ENCODE data around the gene PLXNA2.

PLXNA2 gene

DNA sequence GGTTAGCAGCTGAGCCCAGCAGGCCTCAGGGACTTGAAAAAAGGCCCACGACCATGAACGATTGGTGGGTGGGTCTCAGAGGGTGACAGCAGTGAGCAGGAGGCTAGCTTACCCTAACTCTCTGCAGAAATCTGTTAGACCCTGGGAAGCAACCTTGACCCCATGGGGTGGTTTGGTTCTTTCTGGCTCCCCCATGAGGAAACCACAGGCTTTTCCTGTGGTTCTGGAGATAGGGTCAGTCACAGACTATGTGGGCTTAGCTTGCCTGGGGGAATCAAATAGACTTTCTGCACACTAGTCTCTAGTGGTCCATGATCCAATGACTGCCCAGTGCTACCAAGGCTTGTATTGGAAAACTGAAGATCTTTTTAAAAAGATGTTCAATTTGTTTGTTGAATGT is 118.1 kb downstream of the PLXNA2 start:
- no peaks in the 10 kb centered on the region for H3K9me3 ChIP-seq (ENCODE audit: control insufficient read depth, insufficient read depth, low read depth, low read length)
- peaks cover 12% of the 10 kb centered on the region for H3K4me1 ChIP-seq (ENCODE audit: control insufficient read depth, insufficient read depth, low read length)
- no peak overlapping the region for H3K9ac ChIP-seq (ENCODE audit: low read length)
- no peaks in the 10 kb centered on the region for H3K36me3 ChIP-seq (ENCODE audit: control insufficient read depth, insufficient read depth, low read length)
- peaks cover 10% of the 10 kb centered on the region for H3K27me3 ChIP-seq (ENCODE audit: control insufficient read depth, insufficient read depth, low read length)
- no peak overlapping the region for H3K4me3 ChIP-seq (ENCODE audit: low read depth, low read length)
- H3K27ac ChIP-seq (ENCODE audit: low read depth, low read length), result no peak overlapping the region

DNA sequence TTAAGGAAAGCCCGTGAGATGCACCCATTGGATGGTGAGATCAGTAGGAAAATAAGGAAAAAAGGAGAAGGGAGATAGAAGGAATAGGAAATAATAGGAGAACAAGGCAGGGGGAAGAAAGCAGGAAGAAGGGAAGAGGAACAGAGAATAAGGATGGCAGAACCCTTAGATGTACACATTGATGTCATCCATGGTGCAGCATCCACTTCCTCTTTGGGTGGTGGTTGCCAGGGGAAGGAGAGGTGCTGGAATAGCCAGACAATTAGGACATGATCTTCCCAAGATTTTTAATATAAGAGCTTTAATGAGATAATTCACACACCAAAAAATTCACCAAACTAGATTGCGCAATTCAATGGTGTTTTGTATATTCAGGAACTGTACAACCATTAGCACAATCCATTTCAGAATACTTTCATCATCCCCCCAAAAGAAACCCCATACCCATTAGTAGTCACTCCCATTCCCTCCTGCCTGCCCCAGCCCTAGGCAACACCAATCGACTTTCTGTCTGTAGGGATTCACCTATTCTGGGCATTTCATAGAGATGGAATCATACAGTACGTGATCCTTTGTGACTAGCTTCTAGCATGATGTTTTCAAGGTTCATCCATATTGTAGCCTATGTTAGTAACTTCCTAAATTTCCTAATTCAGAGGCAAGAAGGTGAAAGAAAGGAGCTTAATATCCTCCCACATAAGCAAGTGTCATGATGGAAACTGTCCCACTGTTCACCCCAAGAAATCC is 121.4 kb downstream of the PLXNA2 start:
- Histone ChIP-seq H3K27ac (ENCODE audit: low read depth, low read length) (no peak overlapping the region), H3K9ac (ENCODE audit: low read length) (no peak overlapping the region), H3K36me3 (ENCODE audit: control insufficient read depth, insufficient read depth, low read length) (no peaks in the 10 kb centered on the region), H3K4me3 (ENCODE audit: low read depth, low read length) (no peak overlapping the region), H3K27me3 (ENCODE audit: control insufficient read depth, insufficient read depth, low read length) (no peaks in the 10 kb centered on the region), H3K9me3 (ENCODE audit: control insufficient read depth, insufficient read depth, low read depth, low read length) (no peaks in the 10 kb centered on the region), H3K4me1 (ENCODE audit: control insufficient read depth, insufficient read depth, low read length) (peaks cover 28% of the 10 kb centered on the region)

DNA sequence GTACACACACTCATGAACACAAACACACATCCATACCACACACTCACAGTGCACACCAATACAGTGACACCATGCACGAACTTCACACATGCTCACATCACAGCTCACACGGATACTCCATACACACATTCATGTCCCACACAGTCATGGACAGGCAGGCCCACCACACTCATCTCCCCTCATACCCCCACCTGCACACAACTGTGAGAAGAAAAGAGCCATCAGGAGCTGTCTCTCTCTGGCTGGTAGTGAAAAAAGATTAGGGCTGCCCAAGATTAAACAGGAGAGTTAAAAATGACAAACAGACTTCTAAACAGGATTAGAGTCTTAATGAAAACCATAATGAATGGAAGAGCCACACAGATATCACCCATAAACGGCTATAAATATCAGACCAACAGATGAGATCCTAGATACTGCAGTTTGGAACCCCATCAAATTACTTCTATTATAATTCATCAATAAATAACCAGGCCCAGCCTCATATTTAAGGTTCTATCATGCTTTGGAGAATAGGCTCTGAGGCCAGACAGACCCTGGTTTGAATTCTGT is 122.3 kb downstream of the PLXNA2 start:
- no peaks in the 10 kb centered on the region for H3K36me3 ChIP-seq (ENCODE audit: control insufficient read depth, insufficient read depth, low read length)
- peaks cover 25% of the 10 kb centered on the region for H3K4me1 ChIP-seq (ENCODE audit: control insufficient read depth, insufficient read depth, low read length)
- no peak overlapping the region for H3K9ac ChIP-seq (ENCODE audit: low read length)
- H3K27ac ChIP-seq (ENCODE audit: low read depth, low read length), result no peak overlapping the region
- H3K27me3 ChIP-seq (ENCODE audit: control insufficient read depth, insufficient read depth, low read length), result no peaks in the 10 kb centered on the region
- H3K4me3 ChIP-seq (ENCODE audit: low read depth, low read length), result no peak overlapping the region
- H3K9me3 ChIP-seq (ENCODE audit: control insufficient read depth, insufficient read depth, low read depth, low read length), result no peaks in the 10 kb centered on the region

DNA sequence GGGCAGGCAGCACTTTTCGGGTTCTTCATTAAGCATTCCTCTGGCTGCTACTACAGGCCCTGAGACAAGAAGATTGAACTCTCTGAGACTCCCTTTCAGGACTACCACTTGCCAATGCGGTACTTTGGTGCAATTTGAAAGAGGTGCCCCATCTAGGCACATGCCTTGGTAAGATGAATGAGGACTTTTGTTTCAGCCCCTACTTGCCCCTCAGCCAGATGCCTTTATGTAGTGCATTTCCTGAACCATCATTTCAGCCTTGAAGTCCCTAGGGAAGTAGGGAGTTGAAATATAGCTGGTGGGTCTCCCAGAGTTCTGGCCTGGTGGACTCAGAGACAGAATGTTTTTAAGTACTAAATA is 123.8 kb downstream of the PLXNA2 start:
- H3K36me3 ChIP-seq (ENCODE audit: control insufficient read depth, insufficient read depth, low read length), result no peaks in the 10 kb centered on the region

DNA sequence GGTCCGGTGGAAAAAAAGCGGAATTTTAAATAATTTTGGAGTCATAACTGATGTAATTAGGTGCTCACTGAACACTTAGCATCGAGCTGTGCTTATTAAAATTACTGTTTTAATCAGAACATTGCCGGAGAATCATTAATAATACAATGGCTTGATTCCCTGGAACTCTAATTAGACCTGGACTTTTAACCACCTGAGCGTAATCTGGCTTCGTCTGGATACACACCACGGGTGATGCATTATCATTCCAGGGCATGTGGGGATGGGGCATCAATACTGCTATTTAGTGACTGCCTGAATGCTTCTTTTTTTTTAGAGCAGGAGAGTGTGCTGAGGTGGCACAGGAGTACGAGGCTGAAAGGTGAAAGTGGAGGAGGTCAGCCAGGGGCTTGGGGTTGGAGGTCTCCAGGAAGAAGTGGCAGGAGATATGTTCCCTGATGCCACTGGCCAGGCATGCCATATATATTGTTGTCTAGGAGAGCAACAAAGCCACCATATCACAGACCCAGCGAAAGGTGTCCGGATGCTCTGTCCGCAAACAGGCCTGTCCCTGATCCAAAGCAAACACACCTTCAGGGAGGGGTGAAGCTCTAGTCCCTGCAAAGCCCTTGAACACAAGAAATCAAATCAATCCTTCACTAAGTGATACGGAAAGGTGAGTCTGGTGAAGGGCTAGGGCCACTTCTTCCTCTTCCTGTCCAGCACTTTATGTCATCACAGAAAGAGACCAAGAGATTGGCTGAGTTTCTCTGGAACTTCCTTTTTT is 125.2 kb downstream of the PLXNA2 start:
- Histone ChIP-seq H3K27ac (ENCODE audit: low read depth, low read length) (no peak overlapping the region), H3K4me1 (ENCODE audit: control insufficient read depth, insufficient read depth, low read length) (peaks cover 25% of the 10 kb centered on the region), H3K36me3 (ENCODE audit: control insufficient read depth, insufficient read depth, low read length) (no peaks in the 10 kb centered on the region), H3K9me3 (ENCODE audit: control insufficient read depth, insufficient read depth, low read depth, low read length) (no peaks in the 10 kb centered on the region), H3K4me3 (ENCODE audit: low read depth, low read length) (no peak overlapping the region), H3K27me3 (ENCODE audit: control insufficient read depth, insufficient read depth, low read length) (no peaks in the 10 kb centered on the region), H3K9ac (ENCODE audit: low read length) (no peak overlapping the region)

More for the DNA sequence above, 123.8 kb downstream of the PLXNA2 start:
- Histone ChIP-seq H3K9me3 (ENCODE audit: control insufficient read depth, insufficient read depth, low read depth, low read length) (no peaks in the 10 kb centered on the region), H3K27me3 (ENCODE audit: control insufficient read depth, insufficient read depth, low read length) (no peaks in the 10 kb centered on the region), H3K9ac (ENCODE audit: low read length) (no peak overlapping the region), H3K27ac (ENCODE audit: low read depth, low read length) (no peak overlapping the region), H3K4me3 (ENCODE audit: low read depth, low read length) (no peak overlapping the region), H3K4me1 (ENCODE audit: control insufficient read depth, insufficient read depth, low read length) (peaks cover 25% of the 10 kb centered on the region)

DNA sequence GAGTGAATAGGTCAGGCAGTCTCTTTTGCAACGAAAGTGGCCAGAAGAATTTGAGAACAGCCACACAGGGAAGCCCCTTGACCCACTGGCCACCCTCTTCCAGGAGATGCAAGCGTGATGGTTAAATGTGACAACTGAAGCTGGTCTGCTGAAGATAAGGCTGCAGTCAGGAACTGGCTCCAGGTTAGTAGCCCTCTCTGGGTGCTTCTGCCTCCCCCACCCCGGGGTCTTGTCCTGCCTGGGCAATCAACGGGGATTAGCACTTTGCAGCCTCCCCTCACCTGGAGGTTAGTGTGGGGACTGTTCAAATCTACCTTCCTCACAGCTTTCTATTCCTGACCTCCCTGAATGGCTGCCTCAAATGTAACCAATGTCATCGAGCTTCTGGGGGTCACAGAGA is 125.9 kb downstream of the PLXNA2 start:
- no peaks in the 10 kb centered on the region for H3K27me3 ChIP-seq (ENCODE audit: control insufficient read depth, insufficient read depth, low read length)
- H3K9me3 ChIP-seq (ENCODE audit: control insufficient read depth, insufficient read depth, low read depth, low read length), result no peaks in the 10 kb centered on the region
- H3K9ac ChIP-seq (ENCODE audit: low read length), result no peak overlapping the region
- no peak overlapping the region for H3K4me3 ChIP-seq (ENCODE audit: low read depth, low read length)
- no peaks in the 10 kb centered on the region for H3K36me3 ChIP-seq (ENCODE audit: control insufficient read depth, insufficient read depth, low read length)
- H3K27ac ChIP-seq (ENCODE audit: low read depth, low read length), result no peak overlapping the region
- peaks cover 25% of the 10 kb centered on the region for H3K4me1 ChIP-seq (ENCODE audit: control insufficient read depth, insufficient read depth, low read length)

DNA sequence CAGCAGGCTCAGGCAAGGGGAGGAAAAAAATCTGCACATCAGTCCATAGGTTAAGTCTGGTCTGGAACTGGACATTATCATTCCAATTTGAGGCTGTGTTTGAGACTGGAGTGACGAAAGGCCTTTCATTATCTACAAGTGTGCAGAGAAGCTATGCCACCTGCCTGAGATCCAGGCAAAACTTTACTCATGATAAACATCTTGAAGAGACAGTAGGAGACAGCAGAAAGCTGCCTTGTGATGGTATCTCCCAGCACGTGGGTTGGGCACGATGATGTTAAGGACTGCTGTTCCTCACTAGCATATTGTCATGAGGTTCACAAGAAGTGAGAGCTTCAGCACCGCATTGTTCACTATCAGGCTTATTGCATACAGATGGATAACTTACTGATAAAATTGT is 126.4 kb downstream of the PLXNA2 start:
- peaks cover 25% of the 10 kb centered on the region for H3K4me1 ChIP-seq (ENCODE audit: control insufficient read depth, insufficient read depth, low read length)
- H3K36me3 ChIP-seq (ENCODE audit: control insufficient read depth, insufficient read depth, low read length), result no peaks in the 10 kb centered on the region
- H3K9me3 ChIP-seq (ENCODE audit: control insufficient read depth, insufficient read depth, low read depth, low read length), result no peaks in the 10 kb centered on the region
- no peak overlapping the region for H3K4me3 ChIP-seq (ENCODE audit: low read depth, low read length)
- no peaks in the 10 kb centered on the region for H3K27me3 ChIP-seq (ENCODE audit: control insufficient read depth, insufficient read depth, low read length)
- no peak overlapping the region for H3K27ac ChIP-seq (ENCODE audit: low read depth, low read length)
- no peak overlapping the region for H3K9ac ChIP-seq (ENCODE audit: low read length)

DNA sequence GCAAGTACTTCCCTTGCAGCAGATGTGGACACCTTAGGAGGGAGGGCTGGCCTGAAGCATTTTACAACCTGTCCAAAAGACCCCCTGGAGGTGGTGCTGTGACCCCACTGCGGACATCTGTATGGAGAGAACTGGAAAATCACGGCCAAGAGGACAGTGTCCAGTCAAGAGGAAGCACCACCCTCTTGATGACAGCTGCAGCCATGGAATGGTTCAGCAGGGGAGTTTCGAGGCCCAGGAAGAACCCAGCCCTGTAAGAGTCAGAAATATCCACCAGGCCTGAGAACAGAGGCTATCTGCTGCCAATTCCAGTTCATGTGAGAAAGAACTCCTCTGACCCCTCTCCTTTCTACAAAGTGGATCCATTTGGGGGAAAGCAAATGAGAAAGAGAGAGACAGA is 126.8 kb downstream of the PLXNA2 start:
- H3K4me1 ChIP-seq (ENCODE audit: control insufficient read depth, insufficient read depth, low read length), result peaks cover 25% of the 10 kb centered on the region
- no peaks in the 10 kb centered on the region for H3K27me3 ChIP-seq (ENCODE audit: control insufficient read depth, insufficient read depth, low read length)
- no peaks in the 10 kb centered on the region for H3K36me3 ChIP-seq (ENCODE audit: control insufficient read depth, insufficient read depth, low read length)
- no peak overlapping the region for H3K4me3 ChIP-seq (ENCODE audit: low read depth, low read length)
- no peak overlapping the region for H3K27ac ChIP-seq (ENCODE audit: low read depth, low read length)
- H3K9me3 ChIP-seq (ENCODE audit: control insufficient read depth, insufficient read depth, low read depth, low read length), result no peaks in the 10 kb centered on the region
- H3K9ac ChIP-seq (ENCODE audit: low read length), result no peak overlapping the region

DNA sequence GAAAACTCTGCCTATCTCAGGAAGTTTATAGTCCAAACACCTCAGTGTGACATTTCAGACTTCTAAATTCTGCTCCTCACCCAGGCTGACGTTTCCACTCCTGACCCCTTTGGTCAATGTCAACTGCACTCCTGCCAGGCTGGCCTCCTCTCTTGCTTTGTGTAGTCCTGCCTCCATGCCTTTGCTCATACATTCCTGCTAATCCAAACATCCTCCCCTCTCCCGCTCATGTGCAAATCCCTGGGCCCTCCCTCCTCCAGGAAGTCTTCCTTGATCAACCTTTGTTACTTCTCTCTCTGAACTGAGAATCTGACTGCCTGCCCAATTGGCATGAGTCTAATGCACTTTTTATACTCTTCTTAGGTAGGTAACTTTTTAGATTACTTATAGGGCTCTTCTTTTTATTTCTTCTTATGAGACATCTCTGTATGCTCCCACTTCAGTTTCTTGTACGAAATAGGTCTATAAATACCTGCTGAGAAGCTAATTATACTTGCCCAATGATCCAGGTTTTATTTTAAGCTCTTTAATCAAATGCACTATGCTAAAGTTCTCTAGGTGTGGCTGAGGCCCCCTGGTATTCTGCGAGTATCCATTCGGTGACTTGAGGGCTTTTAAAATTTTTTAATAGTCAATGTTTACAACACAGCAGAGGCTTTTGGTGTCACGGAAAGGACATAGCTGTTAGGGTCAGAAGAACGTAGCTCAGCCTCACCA is 128.1 kb downstream of the PLXNA2 start:
- no peak overlapping the region for H3K4me3 ChIP-seq (ENCODE audit: low read depth, low read length)
- H3K36me3 ChIP-seq (ENCODE audit: control insufficient read depth, insufficient read depth, low read length), result no peaks in the 10 kb centered on the region
- no peaks in the 10 kb centered on the region for H3K9me3 ChIP-seq (ENCODE audit: control insufficient read depth, insufficient read depth, low read depth, low read length)
- H3K27me3 ChIP-seq (ENCODE audit: control insufficient read depth, insufficient read depth, low read length), result no peaks in the 10 kb centered on the region
- H3K9ac ChIP-seq (ENCODE audit: low read length), result no peak overlapping the region
- no peak overlapping the region for H3K27ac ChIP-seq (ENCODE audit: low read depth, low read length)
- peaks cover 28% of the 10 kb centered on the region for H3K4me1 ChIP-seq (ENCODE audit: control insufficient read depth, insufficient read depth, low read length)

DNA sequence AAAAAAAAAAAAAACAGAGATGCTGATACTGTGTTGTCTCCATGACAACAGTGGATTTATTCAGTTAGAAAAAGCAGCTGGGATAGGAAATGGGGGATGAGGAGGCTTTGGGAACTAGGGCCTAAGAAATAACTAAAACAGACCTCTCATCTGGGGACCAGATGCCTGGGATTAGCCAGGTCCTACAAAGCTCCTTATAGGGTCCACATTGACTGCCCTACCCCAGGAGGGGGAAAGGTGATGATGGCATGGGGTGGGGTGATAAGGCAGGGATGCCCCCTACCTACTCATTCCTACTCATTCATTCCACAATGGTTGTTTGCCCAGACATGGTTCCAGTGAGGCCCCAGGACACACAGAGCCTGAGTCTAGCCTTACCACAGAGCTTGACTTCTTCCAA is 131.2 kb downstream of the PLXNA2 start:
- no peaks in the 10 kb centered on the region for H3K36me3 ChIP-seq (ENCODE audit: control insufficient read depth, insufficient read depth, low read length)
- H3K9ac ChIP-seq (ENCODE audit: low read length), result no peak overlapping the region
- peaks cover 27% of the 10 kb centered on the region; the same call in 1 of the 2 replicates for H3K4me1 ChIP-seq (ENCODE audit: control insufficient read depth, insufficient read depth, low read length)
- H3K27me3 ChIP-seq (ENCODE audit: control insufficient read depth, insufficient read depth, low read length), result no peaks in the 10 kb centered on the region
- no peak overlapping the region for H3K4me3 ChIP-seq (ENCODE audit: low read depth, low read length)
- H3K9me3 ChIP-seq (ENCODE audit: control insufficient read depth, insufficient read depth, low read depth, low read length), result no peaks in the 10 kb centered on the region
- H3K27ac ChIP-seq (ENCODE audit: low read depth, low read length), result no peak overlapping the region

DNA sequence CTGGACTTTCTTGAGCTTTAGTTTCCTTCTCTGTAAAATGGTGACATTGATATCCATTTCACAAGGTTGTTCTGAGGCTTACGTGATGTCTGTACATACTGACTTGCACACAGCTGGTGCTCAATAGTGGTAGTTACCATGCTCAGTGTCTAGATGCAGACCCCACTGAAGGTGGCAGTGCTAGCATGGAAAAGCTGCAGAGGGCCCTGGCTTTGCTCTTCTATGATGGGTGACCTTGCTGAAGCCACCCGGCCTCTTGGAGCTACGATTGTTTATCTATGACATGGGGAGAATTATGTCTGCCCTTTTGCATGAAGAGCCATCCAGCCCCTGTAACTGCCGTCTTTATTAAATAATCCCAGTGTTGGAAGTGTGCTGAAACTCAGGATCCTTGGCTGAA is 131.8 kb downstream of the PLXNA2 start:
- H3K4me3 ChIP-seq (ENCODE audit: low read depth, low read length), result no peak overlapping the region
- H3K27ac ChIP-seq (ENCODE audit: low read depth, low read length), result no peak overlapping the region
- no peak overlapping the region for H3K9ac ChIP-seq (ENCODE audit: low read length)
- no peaks in the 10 kb centered on the region for H3K9me3 ChIP-seq (ENCODE audit: control insufficient read depth, insufficient read depth, low read depth, low read length)
- no peaks in the 10 kb centered on the region for H3K36me3 ChIP-seq (ENCODE audit: control insufficient read depth, insufficient read depth, low read length)
- peaks cover 32% of the 10 kb centered on the region for H3K4me1 ChIP-seq (ENCODE audit: control insufficient read depth, insufficient read depth, low read length)
- no peaks in the 10 kb centered on the region for H3K27me3 ChIP-seq (ENCODE audit: control insufficient read depth, insufficient read depth, low read length)

Measured in HUES6 (cell line).